ENCODE results near the gene RNF157.

GRCh38 chr17:76142585-76143041 is 97.7 kb downstream of the RNF157 start:
- TF ChIP-seq CTCF (IDR thresholded peaks at IDR 0.05), result no peak
- no peak for TF ChIP-seq POLR2A (IDR thresholded peaks at IDR 0.05)

Data from adrenal gland (tissue), 5 donors.